Gastroesophageal sphincter (tissue), 4 donors: ENCODE measurements around the gene FBXW5. TPM values are rescaled to one million over a fixed set of nuclear protein-coding genes. Genes with fewer than 3 reads are reported as not detected.

Source experiments
- total RNA-seq, 4 donors: library from RNA; depleted of rRNA; stranded (reverse); fragments of >200 nt; gene quantifications; one replicate each; pipeline ENCODE4 v1.1.0, GENCODE V29; 2016

Gene FBXW5
- total RNA-seq, 4 donors from 2014 or later = 171 to 310 (median 236) TPM

Other genes starting within 250 kb of the FBXW5 start
- 10 to 100 TPM in 2 of 4 donors, 1 to 10 TPM in 2; 7.8 to 24.4 (median 11.2) TPM for gene DIPK1B, start 232.2 kb downstream of the FBXW5 start, total RNA-seq
- 10 to 100 TPM in 2 of 4 donors, 1 to 10 TPM in 2; 3.9 to 16.5 (median 9.9) TPM for gene LCN10, start 201.8 kb downstream of the FBXW5 start, total RNA-seq
- gene LCN6, start 196.2 kb downstream of the FBXW5 start, total RNA-seq = 10 to 100 TPM; 16.2 to 31.4 (median 22.7) TPM
- not detected for gene LCN8, start 186.5 kb downstream of the FBXW5 start, total RNA-seq
- gene LCN15, start 180.2 kb downstream of the FBXW5 start, total RNA-seq = not detected
- 10 to 100 TPM; 33.0 to 51.5 (median 40.4) TPM for gene TMEM141, start 153.4 kb downstream of the FBXW5 start, total RNA-seq
- 1 to 10 TPM in 3 of 4 donors, not detected in 1; 1.4 to 3.4 (median 2.0) TPM for gene CCDC183, start 148.4 kb downstream of the FBXW5 start, total RNA-seq
- gene RABL6, start 136.8 kb downstream of the FBXW5 start, total RNA-seq = 100 to 1,000 TPM in 1 of 4 donors, 10 to 100 TPM in 3; 54.8 to 109 (median 71.2) TPM
- gene AJM1, start 102.3 kb downstream of the FBXW5 start, total RNA-seq = 10 to 100 TPM in 1 of 4 donors, 1 to 10 TPM in 3; 2.5 to 10.9 (median 5.7) TPM
- gene PHPT1, start 95.3 kb downstream of the FBXW5 start, total RNA-seq = 10 to 100 TPM; 33.7 to 63.5 (median 43.7) TPM
- 1 to 10 TPM; 1.0 to 2.2 (median 1.8) TPM for gene MAMDC4, start 92.4 kb downstream of the FBXW5 start, total RNA-seq
- 100 to 1,000 TPM; 283 to 353 (median 323) TPM for gene EDF1, start 78.4 kb downstream of the FBXW5 start, total RNA-seq
- 10 to 100 TPM in 2 of 4 donors, 1 to 10 TPM in 2; 3.8 to 17.1 (median 11.1) TPM for gene TRAF2, start 58.2 kb downstream of the FBXW5 start, total RNA-seq
- gene C8G, start 505 bp upstream of the FBXW5 start, total RNA-seq = not detected
- gene LCN12, start 7.5 kb upstream of the FBXW5 start, total RNA-seq = not detected
- gene PTGDS, start 32.8 kb upstream of the FBXW5 start, total RNA-seq = 100 to 1,000 TPM in 1 of 4 donors, 10 to 100 TPM in 2, 1 to 10 TPM in 1; 7.4 to 132 (median 29.7) TPM
- under 1 TPM in 2 of 4 donors, not detected in 2; 0.40 TPM for gene LCNL1, start 38.3 kb upstream of the FBXW5 start, total RNA-seq
- gene PAXX, start 47.7 kb upstream of the FBXW5 start, total RNA-seq = 10 to 100 TPM; 24.2 to 42.6 (median 36.1) TPM
- gene CLIC3, start 51.8 kb upstream of the FBXW5 start, total RNA-seq = 1 to 10 TPM in 3 of 4 donors, under 1 TPM in 1; 0.81 to 5.4 (median 2.2) TPM
- gene ABCA2, start 83.5 kb upstream of the FBXW5 start, total RNA-seq = 10 to 100 TPM; 13.5 to 24.3 (median 19.3) TPM
- under 1 TPM in 1 of 4 donors, not detected in 3; 0.20 TPM for gene FUT7, start 87.3 kb upstream of the FBXW5 start, total RNA-seq
- 10 to 100 TPM; 50.4 to 69.9 (median 59.5) TPM for gene NPDC1, start 101.4 kb upstream of the FBXW5 start, total RNA-seq
- 1 to 10 TPM in 1 of 4 donors, under 1 TPM in 1, not detected in 2; 0.58 to 1.6 TPM for gene ENTPD2, start 109.3 kb upstream of the FBXW5 start, total RNA-seq
- 1 to 10 TPM in 1 of 4 donors, under 1 TPM in 3; 0.13 to 1.3 (median 0.19) TPM for gene SAPCD2, start 125.8 kb upstream of the FBXW5 start, total RNA-seq
- gene UAP1L1, start 132.8 kb upstream of the FBXW5 start, total RNA-seq = 1 to 10 TPM; 4.2 to 7.3 (median 6.0) TPM
- 10 to 100 TPM; 26.1 to 30.2 (median 29.3) TPM for gene MAN1B1, start 142.2 kb upstream of the FBXW5 start, total RNA-seq
- gene DPP7, start 170.0 kb upstream of the FBXW5 start, total RNA-seq = 100 to 1,000 TPM in 3 of 4 donors, 10 to 100 TPM in 1; 74.5 to 124 (median 111) TPM
- under 1 TPM in 2 of 4 donors, not detected in 2; 0.08 to 0.13 TPM for gene GRIN1, start 194.4 kb upstream of the FBXW5 start, total RNA-seq
- gene LRRC26, start 225.3 kb upstream of the FBXW5 start, total RNA-seq = 1 to 10 TPM in 1 of 4 donors, not detected in 3; 7.7 TPM
- not detected for gene TMEM210, start 227.3 kb upstream of the FBXW5 start, total RNA-seq
- gene ANAPC2, start 243.8 kb upstream of the FBXW5 start, total RNA-seq = 10 to 100 TPM; 11.9 to 32.1 (median 23.7) TPM
- gene SSNA1, start 243.9 kb upstream of the FBXW5 start, total RNA-seq = 10 to 100 TPM; 56.8 to 99.0 (median 73.8) TPM